Effector CD8-positive, alpha-beta T cell (primary cell): Measurements from ENCODE around the gene N4BP2.

ENCODE experiments used
- DNase-seq: peaks from one replicate; lab custom pipeline; 2025; lab: John Stamatoyannopoulos, UW

Gene N4BP2

DNA sequence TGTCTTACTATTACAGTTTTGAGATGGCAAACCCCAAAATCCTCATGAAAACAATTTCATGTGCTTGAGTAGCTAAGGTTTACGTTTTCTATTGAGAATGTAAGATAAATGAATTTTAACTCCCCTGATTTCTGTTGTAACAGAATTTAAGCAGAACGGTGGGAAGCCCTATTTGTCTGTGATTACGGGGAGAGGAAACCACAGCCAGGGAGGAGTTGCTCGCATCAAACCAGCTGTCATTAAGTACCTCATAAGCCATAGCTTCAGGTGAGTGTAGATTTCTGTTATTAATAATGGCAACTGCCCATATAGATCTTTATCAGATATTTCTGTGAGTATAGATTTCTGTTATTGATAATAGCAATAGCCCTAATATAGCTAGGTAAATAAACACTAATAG lies 96.0 kb downstream of the N4BP2 start:
- DNase-seq: peak; percentile 1

DNA sequence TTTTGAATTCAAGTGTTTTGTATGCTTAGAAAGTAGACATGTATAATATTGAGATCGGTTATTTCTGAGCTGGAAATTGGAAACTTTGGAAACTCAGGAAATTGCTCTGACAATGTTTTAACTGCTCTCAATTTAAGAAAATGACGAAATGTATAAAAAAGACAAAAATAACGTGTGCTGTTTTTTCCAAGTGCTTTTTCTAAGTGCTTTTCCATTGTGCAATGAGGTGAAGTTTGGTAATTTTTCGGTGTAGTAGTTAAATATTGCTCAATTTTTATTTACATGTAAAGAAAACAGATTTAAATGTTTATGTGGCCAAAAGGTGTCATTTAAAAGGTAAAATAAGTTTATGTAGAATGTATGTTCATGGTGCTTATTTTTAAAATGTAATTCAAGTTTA lies 100.8 kb downstream of the N4BP2 start:
- no peak for DNase-seq

DNA sequence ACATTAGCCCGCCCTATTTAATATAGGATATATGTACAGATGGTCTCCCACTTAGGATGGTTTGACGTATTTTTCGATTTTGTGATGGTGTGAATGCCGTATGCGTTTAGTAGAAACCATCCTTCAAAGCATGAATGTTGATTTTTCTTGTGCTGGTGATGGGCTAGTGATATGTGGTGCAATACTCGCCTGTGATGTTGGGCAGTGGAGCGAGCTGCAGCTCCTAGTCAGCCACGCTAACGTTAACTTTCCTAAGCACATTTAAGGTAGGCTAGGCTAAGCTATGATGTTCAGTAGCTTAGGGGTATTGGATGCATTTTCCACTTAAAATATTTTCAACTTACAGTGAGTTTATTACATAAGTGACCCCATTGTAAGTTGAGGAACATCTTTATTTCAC lies 103.6 kb downstream of the N4BP2 start:
- no peak for DNase-seq

DNA sequence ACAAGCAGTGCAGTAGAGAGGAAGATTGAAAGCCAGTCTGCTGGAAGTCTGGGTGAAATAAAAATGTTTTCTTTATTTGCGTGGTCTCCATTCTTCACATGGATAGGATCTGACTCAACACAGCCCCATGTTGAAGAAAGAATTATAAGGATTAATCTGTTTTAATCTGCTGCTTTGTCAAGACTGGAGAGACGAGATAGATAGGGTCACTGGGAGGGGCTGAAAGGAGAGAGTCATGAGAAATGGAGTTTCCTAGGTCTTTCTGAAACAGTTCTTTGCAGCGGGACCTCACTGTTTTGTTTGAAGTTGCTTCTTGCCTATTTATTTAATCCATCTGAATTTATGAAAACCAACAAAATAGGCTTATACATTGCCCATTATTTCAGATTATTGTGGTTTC lies 107.8 kb downstream of the N4BP2 start:
- DNase-seq: no peak

DNA sequence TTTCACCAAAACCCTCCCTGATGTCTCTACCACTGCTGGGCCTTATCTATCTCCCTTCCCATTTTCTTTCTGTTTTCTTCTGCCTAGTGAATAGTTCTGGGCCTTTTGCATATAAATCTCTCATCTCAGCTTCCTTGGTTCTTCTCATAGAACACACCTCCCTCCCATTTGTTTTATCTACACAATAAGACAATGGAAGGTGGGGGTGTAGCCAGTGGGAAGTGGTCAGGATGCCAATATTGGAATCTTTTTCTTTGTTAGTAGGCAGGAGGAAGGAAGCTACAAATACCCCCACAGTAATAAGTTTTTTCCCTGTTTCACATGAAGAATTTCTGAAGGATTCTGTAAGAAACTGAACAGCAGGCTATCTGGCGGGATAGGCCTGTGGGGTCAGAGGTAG lies 109.3 kb downstream of the N4BP2 start:
- no peak for DNase-seq

DNA sequence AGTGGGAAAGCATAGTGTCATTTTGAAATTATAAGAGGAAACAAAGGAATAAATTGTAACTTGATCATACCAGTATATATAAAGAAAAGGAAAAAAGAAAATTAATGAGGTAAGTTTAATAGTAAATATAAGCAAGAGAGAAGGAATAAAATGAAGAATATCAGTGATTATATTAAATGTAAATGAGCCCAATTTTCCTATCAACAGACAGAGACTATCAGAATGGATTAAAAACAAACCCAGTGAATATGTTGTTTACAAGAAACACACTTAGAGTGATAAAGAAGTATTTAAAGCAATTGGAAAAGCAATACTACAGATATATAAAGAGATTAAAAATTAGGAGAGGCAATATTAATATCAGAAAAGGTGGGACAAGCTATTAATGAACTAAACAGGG lies 111.4 kb downstream of the N4BP2 start:
- DNase-seq: no peak

DNA sequence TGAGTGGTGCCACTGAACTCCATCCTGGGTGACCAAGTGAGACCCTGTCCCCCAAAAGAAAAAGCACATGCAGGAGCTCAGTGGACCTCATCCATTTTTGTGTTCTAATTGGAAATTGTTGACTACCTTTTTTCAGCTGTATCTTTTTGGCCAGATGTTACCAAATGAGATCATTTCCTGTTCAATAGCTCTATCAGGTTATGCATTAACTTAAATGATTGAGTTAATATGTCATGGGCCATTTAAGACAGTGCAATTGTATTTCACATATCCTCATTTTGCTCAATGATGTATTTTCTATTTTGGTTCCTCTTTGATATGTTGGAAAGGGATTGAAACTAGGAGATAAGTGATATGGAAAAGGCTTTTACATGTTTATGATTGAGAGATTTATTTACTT lies 113.9 kb downstream of the N4BP2 start:
- no peak for DNase-seq

DNA sequence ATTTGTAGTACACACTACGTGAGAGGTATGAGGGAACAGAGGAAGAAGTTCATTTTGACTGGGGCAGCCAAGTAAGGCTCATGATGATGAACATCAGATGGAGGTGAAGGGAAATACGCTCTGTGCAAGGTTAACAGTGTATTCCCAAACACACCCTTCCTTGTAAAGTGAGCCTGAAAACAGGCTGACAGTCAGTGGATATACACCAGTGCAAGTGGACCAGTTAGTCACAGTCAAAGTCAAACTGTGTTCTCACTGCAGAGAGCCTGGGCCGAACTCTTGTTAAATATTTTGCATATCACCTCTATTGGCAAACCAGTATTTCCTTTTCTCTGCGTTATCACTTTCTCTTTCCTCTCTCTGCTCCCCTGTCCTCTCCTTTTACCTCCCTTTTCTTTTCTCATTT lies 116.8 kb downstream of the N4BP2 start:
- no peak for DNase-seq

DNA sequence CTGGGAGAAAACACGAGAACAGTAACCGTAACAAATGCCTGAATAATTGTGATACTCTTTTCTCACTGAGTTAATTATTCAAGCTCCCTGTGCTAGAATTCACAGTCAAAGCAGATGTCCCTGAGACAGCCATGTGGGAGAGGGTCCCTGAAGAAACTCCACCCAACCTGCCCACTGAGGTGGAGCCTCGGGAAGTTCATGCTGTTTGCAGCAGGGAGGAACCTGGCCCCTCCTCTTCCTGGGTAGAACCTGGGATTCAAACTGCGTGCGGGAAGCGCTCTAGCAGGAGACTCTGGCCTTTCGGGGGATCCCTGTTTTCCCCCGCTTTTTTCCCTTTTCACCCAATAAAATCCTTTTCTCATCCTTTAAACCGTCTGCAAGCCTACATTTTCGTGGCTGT lies 120.0 kb downstream of the N4BP2 start:
- no peak for DNase-seq

DNA sequence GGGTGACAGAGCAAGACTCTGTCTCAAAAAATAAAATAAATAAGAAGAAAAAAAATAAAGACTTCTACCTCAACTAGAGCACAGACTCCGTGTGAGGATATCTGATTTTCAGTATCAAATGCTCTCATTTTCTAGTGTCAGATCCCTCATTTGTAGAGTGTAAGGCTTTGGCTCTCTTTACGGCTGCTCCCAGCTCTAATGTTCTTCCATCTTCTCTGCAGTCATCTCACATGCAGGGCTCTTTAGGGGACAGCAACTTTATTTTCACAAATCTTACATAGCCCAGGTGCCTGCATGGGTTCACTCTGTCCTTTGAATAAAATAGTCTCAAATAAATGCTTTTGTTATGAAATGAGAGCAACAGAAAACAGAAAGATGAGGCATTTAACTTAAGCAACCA lies 120.9 kb downstream of the N4BP2 start:
- no peak for DNase-seq

DNA sequence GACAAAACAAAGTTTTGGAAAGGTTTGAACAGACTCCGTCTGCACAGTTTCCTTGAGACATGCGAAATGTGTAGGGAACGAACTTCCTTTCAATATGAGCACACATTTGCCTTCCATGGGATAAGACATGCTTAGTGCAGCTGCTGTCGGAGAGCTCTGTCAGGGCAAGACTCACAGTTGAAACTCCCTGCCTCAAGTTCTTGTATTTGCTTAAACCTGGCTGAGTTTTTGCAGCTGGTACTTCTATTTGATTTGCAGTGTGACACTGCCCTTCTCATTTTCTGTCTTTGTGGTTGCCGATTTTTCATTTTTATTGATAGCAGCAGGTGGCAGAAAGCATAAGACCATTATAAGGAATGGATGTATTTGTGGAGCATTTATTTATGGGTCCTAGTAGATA lies 122.0 kb downstream of the N4BP2 start:
- DNase-seq: no peak

DNA sequence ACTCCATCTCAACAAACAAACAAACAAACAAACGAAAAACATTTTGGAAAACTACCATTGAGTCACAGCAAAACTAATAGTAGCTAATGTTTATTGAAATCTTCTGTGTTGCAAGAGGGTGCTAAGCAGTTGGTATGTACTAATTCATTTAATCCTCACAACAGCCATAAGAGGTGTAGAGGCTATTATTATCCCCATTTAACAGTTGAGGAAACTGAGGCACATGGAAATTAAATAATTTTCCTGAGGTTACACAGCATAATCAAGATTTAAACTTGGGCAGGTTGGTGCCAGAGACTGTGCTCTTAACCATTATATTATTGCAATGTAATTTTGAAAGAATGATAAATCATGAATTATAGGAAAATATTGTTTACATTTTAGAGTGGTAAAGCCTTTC lies 122.7 kb downstream of the N4BP2 start:
- no peak for DNase-seq

DNA sequence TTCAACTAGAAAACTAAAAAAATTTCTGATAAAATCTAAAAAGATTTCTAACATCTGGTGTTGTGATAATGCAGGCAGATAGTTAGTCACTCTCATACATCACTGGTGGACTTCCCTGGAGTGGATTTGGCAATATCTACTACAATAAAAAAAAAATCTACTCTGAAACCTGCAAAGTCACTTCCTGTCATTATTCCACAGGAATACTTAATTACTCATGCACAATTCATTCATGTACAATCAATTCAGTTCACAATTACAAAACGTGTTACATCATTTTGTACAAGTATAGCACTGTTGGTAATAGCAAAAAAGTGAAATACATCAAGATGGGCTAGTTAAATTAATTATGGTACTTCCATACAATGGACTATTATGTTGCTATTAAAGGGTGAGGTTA lies 123.7 kb downstream of the N4BP2 start:
- no peak for DNase-seq

DNA sequence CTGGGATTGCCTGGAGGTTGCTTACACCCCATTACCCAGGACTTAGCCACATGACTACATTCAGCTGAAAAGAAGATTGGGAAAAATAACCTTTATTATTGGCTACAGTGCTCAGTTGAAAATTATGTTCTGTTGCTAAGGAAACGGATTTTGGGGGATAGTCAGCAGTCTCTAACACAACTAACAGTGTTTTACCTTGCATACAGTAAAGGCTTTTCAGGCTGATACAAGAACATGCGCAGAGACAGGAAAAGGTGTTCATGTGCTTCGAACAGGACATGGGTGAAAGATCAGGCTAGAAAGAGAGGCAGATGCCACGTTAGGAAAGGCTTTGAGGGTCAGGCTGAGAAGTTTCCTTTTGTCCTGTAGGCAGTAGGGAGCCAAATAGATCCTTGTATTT lies 125.4 kb downstream of the N4BP2 start:
- no peak for DNase-seq

DNA sequence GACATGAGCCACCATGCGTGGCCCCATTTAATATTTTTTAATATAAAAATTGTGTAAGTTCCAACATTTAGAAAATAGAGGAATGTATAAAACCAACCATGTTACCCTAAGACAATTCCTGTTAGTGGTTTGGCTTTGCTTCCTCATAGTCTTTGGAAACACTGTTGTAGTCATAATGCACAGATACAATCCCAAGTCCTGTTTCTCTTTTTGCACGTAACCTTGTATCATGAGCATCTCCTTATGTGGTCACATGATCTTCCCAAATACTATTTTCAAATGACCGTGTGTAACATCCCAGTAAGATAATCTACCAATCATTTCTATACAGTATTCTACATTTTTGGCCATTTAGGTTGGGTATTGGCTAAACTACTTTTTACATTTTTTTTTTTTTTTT lies 126.3 kb downstream of the N4BP2 start:
- no peak for DNase-seq

DNA sequence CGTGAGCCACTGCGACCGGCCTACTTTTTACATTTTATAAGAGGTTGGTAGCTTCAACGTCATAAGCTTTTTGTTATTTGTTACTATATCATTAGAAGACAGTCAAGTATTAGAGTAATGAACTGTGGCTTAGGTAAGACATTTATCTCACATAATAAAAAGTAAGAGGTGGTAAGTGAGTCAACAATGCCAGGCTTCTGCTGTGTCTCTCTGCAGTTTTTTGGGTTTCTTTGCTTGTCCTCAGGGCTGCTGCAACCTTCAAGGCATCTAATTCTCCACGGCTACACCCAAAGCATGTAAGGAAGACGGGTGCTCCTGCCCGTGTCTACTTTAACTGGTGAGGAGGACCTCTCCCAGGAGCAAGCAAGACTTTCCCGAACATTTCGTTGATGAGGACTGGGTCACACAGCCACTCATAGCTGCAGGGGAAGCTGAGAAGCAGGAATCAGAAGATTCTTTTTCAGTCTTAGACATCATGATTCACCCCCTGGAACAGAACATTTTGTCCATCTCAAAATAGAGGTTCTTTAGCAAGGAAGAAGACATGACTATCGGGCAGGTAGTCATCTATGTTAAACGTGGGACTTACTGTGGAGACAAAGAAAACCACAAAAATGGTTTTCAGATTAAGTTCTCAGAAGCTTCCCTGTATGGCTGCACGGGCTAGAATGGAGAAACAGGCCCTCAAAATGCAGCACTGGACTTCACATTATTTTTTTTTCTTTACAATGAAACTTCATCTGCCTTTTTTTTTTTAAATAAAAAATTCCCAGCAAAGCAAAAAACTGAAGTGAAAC lies 127.2 kb downstream of the N4BP2 start:
- DNase-seq: no peak

DNA sequence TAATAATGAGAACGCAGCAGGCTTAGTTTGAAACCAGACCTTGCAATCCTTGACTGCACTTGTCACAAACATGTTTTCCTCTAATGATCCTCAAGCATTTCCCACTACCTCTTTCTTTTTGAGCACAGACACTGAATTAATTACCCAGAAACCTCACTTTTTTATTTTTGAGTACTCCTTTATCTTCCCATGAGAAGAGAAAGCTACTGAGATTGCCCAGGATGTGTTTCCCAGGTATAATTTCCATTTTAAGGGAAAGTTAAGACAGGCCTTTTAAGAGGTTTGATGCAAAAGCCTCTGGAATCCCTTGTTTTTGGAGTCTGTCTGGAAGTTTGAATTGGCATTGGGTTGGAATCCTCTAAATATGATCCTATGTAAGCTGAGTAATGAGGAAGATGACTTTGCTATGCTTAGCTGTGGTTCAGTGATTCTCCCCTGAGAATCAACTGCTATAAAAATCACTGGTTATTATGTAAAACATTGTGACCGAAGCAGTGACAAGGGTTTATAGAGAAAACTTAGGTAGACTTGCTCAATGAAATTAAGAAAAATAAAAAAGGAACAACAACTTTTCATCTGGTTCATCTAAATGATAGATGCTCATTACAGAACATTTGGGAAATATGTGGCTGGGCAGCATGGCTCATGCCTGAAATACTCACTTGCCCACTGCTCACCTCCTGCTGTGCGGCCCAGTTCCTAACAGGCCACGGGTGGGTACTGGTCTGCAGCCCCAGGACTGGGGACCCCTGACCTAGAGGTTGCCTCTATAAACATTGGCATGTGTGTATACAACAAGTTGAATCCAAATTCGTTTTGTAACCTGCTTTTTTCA lies 129.4 kb downstream of the N4BP2 start:
- no peak for DNase-seq

DNA sequence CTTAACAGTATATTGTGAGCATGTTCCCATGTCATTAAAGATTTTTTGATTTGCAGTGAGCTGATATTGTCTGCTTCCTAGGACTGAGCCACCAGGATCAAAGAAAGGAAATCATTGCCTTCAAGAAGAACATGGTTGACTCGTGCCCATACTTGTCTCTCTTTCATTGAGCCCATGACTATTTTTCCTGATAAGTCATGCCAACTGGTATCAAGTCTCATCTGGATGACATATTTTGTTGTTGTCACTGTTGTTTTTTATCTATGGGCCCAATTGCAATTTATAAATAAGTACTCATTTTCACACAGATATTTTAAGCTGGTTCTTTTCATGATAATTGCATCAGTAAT lies 130.0 kb downstream of the N4BP2 start:
- DNase-seq: no peak

DNA sequence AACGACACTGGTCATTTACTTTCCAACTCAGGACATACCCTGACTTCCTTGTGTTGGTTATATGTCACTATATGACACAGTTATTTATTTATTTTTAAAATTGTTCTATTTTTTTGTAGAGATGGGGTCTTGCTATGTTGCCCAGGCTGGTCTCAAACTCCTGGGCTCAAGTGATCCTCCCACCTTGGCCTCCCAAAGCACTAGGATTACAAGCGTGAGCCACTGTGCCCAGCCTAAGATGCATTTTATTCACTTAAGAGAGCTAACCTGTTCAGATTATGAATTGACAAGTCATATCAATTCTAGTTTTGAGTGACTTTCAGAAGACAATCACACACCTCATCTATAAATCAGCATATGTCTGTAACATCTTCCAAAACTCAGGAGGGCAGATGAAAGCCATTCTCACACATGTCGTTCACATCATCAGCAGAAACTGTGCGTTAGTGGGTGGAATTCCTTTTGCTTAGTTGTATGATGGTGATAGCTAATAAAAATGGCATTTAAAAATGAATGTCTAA lies 130.8 kb downstream of the N4BP2 start:
- no peak for DNase-seq

DNA sequence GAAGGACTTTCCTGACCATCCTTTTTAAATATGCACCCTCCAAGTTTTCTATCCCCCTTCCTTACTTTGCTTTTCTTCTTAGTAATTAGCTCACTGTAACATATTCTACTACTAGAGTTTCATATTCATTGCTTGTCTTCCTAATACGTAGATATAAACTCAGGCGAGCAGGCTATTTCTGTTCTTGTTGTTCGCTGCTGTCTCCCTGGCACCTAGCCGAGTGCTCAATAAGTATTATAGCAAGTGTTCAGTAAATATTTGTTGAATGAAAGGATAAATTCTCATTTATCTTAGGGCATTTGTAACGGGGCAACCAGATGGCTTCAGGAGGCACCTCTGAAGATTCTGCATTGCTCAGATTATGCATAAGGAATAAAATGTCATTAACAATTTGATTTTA lies 133.4 kb downstream of the N4BP2 start:
- DNase-seq: no peak

DNA sequence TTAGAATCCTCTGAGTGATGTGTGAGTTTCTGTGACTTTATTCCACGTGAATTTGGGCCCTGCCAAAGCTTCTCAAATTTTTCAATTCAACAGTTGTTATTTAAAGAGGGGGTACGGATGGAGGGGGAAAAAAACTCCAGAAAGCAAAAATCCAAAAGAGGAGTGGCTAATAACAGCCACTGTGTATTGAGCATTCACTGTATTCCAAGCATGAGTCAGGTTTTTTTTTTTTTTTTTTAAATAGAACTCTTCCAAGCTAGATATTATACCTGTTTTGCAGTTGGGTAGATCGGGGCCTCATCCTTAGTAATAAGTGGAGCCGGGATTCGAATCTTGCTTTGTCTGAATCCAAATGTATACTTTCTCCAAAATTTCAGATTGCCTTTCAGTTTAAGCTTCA lies 133.8 kb downstream of the N4BP2 start:
- no peak for DNase-seq

DNA sequence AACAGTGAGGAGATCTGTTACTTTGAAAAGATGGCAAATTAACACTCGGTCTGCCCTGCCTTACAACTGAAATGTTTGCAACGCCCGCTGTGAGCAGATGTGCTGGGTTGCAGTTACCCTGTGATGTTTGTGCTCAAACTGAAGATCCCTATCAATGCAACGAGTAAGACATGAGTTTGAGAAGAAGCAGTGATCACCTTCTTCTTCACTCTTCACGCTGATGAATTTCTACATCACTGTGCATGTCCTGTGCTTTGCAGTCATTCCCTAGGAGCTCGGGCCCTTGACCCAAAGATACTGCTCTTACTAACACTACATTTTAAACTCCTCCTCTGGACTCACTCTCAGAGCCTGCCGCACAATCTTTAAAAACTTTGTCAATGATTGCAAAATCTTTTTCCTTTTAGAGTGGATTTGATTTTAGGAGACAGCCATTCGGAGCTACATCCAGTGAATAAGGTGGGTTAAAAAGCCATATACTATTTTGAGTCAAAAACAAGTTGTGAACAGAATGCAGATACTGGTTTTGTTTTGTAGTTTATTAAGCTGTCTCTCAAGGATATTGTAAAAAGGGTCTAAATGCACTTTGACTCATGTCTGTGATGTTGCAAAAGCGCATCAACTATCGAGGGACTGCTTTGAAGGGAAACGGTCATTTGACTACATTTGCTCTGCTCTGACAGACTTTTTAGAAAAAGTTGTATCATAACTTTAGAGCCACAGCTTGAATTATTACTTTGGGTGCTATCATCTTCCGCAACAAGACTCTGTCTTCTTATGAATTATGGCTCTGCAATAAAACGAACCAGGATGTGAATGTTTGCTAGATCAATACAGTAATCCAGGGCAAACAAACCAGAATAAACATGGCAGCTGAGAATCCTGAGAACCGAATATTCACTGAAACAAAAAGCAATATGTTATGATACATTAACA lies 134.5 kb downstream of the N4BP2 start:
- no peak for DNase-seq
